HG03025 (cell line): ENCODE data around the gene EMC9.

Experiments
- ATAC-seq: cut with Tn5 transposase; IDR thresholded peaks from one replicate; pipeline ENCODE4 v1.9.1; 2021; ENCODE audit warnings: mild to moderate bottlenecking, moderate library complexity; ENCODE audit not compliant: unreplicated experiment, low FRiP score

The EMC9 gene

GRCh38 chr14:24177891-24178290 lies 36.5 kb upstream of the EMC9 start:
- ATAC-seq, result no peak

- no peak for ATAC-seq
Observed at GRCh38 chr14:24177041-24177825, 35.8 kb upstream of the EMC9 start.

DNA sequence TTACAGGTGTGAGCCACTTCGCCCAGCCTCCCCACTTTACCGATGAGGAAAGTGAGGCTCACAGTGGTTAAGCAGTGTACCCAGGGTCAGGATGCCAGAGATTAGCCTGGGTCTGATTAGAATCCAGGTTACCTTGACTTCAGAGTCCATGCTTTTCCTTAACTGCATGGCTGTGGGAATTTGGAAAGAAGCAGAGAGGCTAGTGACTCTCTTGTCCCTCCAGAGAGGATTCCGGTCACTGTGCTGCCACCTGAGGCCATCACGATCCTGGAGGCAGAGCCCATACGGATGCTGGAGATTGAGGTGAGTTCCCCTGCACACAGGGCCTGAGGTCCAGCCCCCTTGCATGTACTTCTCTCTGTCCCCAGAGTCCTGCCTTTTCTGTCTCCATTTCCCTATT lies 35.2 kb upstream of the EMC9 start:
- no peak for ATAC-seq

DNA sequence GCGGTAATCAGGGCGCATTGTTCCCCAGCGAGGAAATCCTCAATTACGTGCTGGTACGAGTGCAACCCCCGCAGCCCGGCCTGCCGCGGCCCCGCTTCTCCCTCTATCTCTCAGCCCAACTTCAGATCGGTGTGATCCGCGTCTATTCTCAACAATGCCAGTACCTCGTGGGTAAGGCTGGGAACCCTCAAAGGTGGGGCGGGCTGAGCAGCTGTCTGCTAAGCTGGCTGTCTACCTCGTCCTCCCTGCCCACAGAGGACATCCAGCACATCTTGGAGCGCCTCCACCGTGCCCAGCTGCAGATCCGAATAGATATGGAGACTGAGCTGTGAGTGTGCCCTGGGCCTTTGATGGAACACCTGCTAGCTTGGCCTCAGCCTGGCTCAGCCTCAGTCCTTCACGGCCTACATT lies 31.5 kb upstream of the EMC9 start:
- no peak for ATAC-seq

GRCh38 chr14:24172261-24172860 lies 31.0 kb upstream of the EMC9 start:
- no peak for ATAC-seq

DNA sequence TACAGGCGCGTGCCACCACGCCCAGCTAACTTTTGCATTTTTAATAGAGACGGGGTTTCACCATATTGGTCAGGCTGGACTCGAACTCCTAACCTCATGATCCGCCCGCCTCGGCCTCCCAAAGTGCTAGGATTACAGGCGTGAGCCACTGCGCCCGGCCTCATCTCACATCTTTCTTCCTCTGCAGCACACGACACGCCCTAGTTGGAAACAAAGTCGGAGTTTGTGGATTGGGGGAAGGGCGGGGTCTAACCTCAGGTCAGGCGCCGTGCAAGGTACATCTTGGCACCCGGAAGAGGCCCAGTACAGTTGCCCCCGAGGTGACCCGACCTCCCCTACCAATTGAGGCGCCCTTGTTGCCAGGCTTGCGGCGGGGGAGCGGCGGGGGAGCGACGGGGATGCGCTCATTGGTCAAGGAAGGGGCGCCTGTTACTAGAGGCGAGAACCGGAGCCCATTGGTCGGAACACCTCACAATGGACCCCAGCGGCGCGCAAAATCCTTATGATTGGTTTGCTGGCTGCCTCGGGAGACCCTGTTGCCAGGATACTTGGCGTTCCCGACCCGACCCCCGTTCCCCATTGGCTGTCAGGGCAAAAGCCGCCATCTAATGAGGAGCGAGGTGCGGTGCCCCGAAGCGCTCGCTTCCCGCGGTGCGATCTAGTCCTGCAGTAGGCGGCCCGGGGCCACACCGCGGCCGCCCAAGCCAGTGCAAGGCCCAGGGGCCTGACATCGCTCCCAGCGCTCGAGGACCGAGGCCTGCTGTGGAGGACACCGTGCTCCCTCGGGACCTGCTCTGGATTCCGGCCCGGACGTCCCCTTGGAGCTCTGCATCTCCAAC lies 30.2 kb upstream of the EMC9 start, which contains the start of gene REC8:
TSS of gene REC8 (plus strand) at position 659 of the 839 bp plus-strand sequence. CDS start 473 bp downstream, outside the sequence.
- ATAC-seq, result peak; percentile 72

GRCh38 chr14:24167469-24168114 lies 26.2 kb upstream of the EMC9 start:
- ATAC-seq, result no peak

DNA sequence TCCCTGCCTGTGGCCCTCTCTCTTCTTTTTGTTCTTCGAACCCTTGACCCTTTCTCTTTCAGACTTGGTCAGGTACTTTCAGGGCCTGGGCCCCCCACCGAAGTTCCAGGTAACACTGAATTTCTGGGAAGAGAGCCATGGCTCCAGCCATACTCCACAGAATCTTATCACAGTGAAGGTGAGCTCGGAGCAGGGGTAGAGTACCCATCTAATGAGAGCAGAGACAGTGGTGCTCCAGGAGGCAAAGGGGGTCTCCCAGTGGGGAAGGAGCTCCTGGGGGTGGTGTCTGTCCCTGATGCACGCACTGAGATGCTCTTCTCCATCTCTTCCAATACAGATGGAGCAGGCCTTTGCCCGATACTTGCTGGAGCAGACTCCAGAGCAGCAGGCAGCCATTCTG lies 24.4 kb upstream of the EMC9 start:
- no peak for ATAC-seq

GRCh38 chr14:24164518-24164991 lies 23.2 kb upstream of the EMC9 start:
- ATAC-seq, result no peak

GRCh38 chr14:24162093-24162492 lies 20.7 kb upstream of the EMC9 start:
- no peak for ATAC-seq

GRCh38 chr14:24160850-24161804 lies 19.7 kb upstream of the EMC9 start, which contains the start of gene IRF9:
IRF9 (plus strand) TSS chr14:24161265; CDS start chr14:24162145, 880 bp downstream.
- peak; percentile 80 for ATAC-seq

GRCh38 chr14:24160499-24160849 lies 19.1 kb upstream of the EMC9 start:
- ATAC-seq, result peak; percentile 3

DNA sequence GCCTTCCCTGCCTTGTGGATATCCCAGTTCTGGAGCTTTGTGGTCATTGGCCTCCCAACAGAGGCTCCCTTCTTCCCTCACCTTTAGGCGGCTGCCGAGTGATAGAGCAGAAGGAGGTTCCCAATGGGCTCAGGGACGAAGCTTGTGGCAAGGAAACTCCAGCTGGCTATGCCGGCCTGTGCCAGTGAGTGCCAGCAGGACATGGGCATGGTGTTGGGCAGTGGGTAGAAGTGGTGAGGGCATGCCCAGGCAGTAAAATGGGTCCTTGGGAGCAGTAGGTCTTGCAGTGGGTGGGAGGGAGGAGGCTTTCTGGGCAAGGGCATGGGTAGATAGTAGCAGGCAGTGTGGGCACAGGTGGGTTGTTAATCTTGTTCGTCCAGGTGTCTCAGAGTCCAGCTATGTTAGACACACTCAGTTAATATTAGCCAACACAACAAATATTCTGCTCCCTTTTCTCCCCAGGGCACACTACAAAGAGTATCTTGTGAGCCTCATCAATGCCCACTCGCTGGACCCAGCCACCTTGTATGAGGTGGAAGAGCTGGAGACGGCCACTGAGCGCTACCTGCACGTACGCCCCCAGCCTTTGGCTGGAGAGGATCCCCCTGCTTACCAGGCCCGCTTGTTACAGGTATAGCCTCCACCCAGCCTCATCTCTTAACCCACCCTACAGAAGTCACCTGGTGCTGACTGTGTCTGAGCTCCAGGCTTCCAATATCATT lies 18.5 kb upstream of the EMC9 start:
- no peak for ATAC-seq

GRCh38 chr14:24157331-24157730 lies 15.9 kb upstream of the EMC9 start:
- no peak for ATAC-seq

DNA sequence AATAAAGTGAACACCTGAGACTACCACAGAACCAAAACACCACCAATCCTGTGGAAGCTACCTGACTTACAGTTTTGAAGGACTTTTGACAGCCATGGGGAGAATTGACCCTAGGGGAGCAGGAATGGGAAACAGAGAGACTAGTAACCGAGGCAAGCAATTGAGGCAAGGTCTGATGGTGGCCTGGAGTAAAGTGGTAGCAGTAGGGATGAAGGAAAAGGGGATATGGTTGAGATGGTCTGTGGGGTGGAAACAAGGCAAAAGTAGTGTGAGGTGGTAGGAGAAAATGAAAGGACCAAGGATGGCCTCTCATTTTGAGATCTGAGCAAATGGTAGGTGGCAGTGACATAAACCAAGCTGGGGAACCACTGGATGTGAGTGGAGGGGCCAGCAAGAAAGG lies 15.4 kb upstream of the EMC9 start:
- no peak for ATAC-seq

DNA sequence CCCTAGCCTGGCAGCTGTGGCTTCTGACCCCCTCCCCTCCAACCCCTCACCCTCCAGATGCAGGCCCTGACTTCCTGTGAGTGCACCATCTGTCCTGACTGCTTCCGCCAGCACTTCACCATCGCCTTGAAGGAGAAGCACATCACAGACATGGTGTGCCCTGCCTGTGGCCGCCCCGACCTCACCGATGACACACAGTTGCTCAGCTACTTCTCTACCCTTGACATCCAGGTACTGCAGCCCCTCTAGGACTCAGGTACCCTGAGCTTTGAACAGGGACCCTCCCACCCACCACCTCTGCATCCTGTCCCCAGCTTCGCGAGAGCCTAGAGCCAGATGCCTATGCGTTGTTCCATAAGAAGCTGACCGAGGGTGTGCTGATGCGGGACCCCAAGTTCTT lies 13.7 kb upstream of the EMC9 start:
- no peak for ATAC-seq

DNA sequence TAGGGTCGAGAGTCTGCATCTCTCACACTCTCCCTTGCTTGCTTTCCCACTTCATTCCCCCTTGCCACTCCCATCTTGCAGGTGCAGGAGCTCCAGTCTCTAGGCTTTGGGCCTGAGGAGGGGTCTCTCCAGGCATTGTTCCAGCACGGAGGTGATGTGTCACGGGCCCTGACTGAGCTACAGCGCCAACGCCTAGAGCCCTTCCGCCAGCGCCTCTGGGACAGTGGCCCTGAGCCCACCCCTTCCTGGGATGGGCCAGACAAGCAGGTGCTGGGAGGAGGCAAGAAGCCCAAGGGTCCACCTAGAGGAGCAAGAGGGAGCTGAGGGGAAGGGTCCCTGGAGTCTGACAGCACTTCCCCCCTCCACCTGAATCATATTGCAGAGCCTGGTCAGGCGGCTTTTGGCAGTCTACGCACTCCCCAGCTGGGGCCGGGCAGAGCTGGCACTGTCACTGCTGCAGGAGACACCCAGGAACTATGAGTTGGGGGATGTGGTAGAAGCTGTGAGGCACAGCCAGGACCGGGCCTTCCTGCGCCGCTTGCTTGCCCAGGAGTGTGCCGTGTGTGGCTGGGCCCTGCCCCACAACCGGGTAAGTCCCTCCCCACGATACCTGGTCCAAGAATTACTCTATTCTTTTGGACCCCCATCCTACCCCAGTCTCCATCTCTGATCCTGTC lies 10.2 kb upstream of the EMC9 start:
- ATAC-seq, result no peak

DNA sequence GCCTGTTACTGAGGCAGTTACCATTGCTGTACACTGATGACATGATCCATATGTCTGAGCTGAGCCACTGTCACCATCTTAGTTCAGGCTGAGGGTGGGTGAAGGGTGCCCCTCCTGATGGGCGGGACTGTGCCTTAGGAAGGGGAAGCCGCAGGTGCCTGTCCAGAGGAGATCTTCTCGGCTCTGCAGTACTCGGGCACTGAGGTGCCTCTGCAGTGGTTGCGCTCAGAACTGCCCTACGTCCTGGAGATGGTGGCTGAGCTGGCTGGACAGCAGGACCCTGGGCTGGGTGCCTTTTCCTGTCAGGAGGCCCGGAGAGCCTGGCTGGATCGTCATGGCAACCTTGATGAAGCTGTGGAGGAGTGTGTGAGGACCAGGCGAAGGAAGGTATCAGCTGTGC lies 9.6 kb upstream of the EMC9 start:
- no peak for ATAC-seq
